ENCODE measurements around the gene SOX21. TPM values are rescaled to one million over a fixed set of nuclear protein-coding genes. Genes with fewer than 3 reads are reported as not detected.

The SOX21 gene
- total and polyA plus RNA-seq, 7 donors = 0.60 TPM; not detected in 6

DNA sequence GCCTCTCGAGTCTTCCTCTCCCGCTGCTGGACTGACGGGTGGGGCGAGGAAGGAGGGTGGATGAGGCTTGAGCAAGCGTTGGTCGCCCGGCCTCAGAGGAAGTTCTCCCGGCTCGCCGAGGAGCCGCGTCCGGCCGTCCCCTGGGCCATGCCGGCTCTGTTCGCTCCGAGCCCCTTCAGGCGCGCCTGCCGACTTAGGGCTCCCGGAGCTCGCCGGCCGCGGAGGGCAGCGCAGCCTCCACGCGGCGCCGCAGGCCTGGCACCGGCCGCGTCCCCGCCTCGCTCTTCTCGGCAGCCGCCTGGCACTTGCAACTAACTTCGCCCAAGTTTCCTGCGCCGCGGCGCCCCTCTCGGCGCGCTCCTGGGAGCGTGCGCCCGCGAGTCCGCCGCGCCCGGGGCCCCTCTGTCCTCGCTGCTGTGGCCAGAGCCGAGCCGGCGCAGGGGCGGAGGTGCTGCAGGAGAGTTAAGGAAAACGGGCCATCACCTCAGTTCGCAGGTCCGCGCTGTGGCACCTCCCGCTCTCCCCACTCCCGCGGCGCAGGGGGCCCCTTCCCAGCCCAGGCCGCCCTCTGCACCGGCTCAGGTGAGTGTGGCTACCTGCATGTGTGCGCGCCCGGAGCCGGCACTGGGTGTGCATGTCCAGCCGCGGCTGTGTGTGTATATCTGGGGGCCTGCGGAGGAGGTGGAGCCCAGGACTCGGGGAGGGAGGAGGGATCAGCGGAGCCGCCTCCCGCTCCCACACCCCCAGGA, 641 bp upstream of the SOX21 start:
- TF ChIP-seq EP300 (IDR thresholded peaks at IDR 0.05) (no peak), POLR2AphosphoS5 (IDR thresholded peaks at IDR 0.05) (no peak), CTCF (IDR thresholded peaks at IDR 0.05) (no peak), POLR2A (IDR thresholded peaks at IDR 0.05) (no peak)
- intact Hi-C loops (cut with DNase I) = no loop called here
- peak; percentile 66 for DNase-seq
- peaks cover 0 to 34% (median 31%) of the 10 kb centered on the region in 4 donors for H3K4me1 ChIP-seq
- H3K36me3 ChIP-seq = no peaks in the 10 kb centered on the region
- H3K27me3 ChIP-seq = peaks cover 51 to 88% (median 58%) of the 10 kb centered on the region in 3 donors
- H3K4me3 ChIP-seq = peak overlapping the region in 3 of 4 donors; percentile 4 to 38 (median 35)
- 1% methylated on average over 79 of the region's 79 CpGs for WGBS, 2 donors
- no peaks in the 10 kb centered on the region for H3K9me3 ChIP-seq
- H3K27ac ChIP-seq = no peak overlapping the region

GRCh38 chr13:94711561-94712286, 621 bp downstream of the SOX21 start:
- intact Hi-C loops (cut with DNase I) = no loop called here
- Histone ChIP-seq H3K27me3 (peaks cover 63 to 100% (median 71%) of the 10 kb centered on the region in 3 donors), H3K4me1 (peaks cover 0 to 45% (median 41%) of the 10 kb centered on the region in 4 donors), H3K4me3 (peak overlapping the region in 3 of 4 donors; percentile 2 to 38 (median 16)), H3K27ac (no peak overlapping the region), H3K9me3 (no peaks in the 10 kb centered on the region), H3K36me3 (no peaks in the 10 kb centered on the region)
- TF ChIP-seq POLR2AphosphoS5 (IDR thresholded peaks at IDR 0.05) = no peak
- no peak for TF ChIP-seq POLR2A (IDR thresholded peaks at IDR 0.05)
- TF ChIP-seq EP300 (IDR thresholded peaks at IDR 0.05) = no peak
- no peak for TF ChIP-seq CTCF (IDR thresholded peaks at IDR 0.05)
- DNase-seq = peak; percentile 63
- 3 to 4% methylated on average over 97 of the region's 97 CpGs for WGBS, 2 donors

- H3K4me1 ChIP-seq = peaks cover 0 to 46% (median 41%) of the 10 kb centered on the region in 4 donors
- peak overlapping the region in 2 of 4 donors; percentile 2 to 16 for H3K4me3 ChIP-seq
- WGBS, 2 donors = 1% methylated on average over 81 of the region's 81 CpGs
- no peaks in the 10 kb centered on the region for H3K9me3 ChIP-seq
- no peak for DNase-seq
- no peaks in the 10 kb centered on the region for H3K36me3 ChIP-seq
- TF ChIP-seq EP300 (IDR thresholded peaks at IDR 0.05) = no peak
- no peak for TF ChIP-seq POLR2A (IDR thresholded peaks at IDR 0.05)
- TF ChIP-seq POLR2AphosphoS5 (IDR thresholded peaks at IDR 0.05) = no peak
- TF ChIP-seq CTCF (IDR thresholded peaks at IDR 0.05) = no peak
- H3K27me3 ChIP-seq = peaks cover 70 to 100% (median 78%) of the 10 kb centered on the region in 3 donors
- H3K27ac ChIP-seq = no peak overlapping the region
- intact Hi-C loops (cut with DNase I) = no loop called here
These were observed 1.3 kb downstream of the SOX21 start for GRCh38 chr13:94710881-94711560.

GRCh38 chr13:94710065-94710781, 2.1 kb downstream of the SOX21 start:
- WGBS, 2 donors = 9 to 11% methylated on average over 18 of the region's 18 CpGs

More at GRCh38 chr13:94710065-94710781, 2.1 kb downstream of the SOX21 start:
- Histone ChIP-seq H3K27ac (no peak overlapping the region), H3K36me3 (no peaks in the 10 kb centered on the region), H3K27me3 (peaks cover 77 to 100% (median 86%) of the 10 kb centered on the region in 3 donors), H3K4me1 (peaks cover 0 to 46% (median 41%) of the 10 kb centered on the region in 4 donors), H3K4me3 (no peak overlapping the region), H3K9me3 (no peaks in the 10 kb centered on the region)
- no peak for DNase-seq
- intact Hi-C loops (cut with DNase I) = no loop called here
- TF ChIP-seq POLR2AphosphoS5 (IDR thresholded peaks at IDR 0.05) (peak in 1 of 4 donors; percentile 8), EP300 (IDR thresholded peaks at IDR 0.05) (no peak)

All from sigmoid colon (tissue), 7 donors.